HuH-7.5 (cell line): ENCODE results near the gene CEBPG.

Experiments used
- DNase-seq: peaks from one replicate; pipeline ENCODE4 v3.0.0; 2011; ENCODE audit warnings: low spot score

Gene CEBPG

GRCh38 chr19:33406521-33407139, 33.1 kb downstream of the CEBPG start:
- peak; percentile 99 for DNase-seq

- DNase-seq, result no peak
Observed at GRCh38 chr19:33407140-33407551, 33.6 kb downstream of the CEBPG start.

- DNase-seq, result no peak
Observed at GRCh38 chr19:33407716-33408115, 34.2 kb downstream of the CEBPG start.

GRCh38 chr19:33408116-33408515, 34.6 kb downstream of the CEBPG start:
- no peak for DNase-seq

DNA sequence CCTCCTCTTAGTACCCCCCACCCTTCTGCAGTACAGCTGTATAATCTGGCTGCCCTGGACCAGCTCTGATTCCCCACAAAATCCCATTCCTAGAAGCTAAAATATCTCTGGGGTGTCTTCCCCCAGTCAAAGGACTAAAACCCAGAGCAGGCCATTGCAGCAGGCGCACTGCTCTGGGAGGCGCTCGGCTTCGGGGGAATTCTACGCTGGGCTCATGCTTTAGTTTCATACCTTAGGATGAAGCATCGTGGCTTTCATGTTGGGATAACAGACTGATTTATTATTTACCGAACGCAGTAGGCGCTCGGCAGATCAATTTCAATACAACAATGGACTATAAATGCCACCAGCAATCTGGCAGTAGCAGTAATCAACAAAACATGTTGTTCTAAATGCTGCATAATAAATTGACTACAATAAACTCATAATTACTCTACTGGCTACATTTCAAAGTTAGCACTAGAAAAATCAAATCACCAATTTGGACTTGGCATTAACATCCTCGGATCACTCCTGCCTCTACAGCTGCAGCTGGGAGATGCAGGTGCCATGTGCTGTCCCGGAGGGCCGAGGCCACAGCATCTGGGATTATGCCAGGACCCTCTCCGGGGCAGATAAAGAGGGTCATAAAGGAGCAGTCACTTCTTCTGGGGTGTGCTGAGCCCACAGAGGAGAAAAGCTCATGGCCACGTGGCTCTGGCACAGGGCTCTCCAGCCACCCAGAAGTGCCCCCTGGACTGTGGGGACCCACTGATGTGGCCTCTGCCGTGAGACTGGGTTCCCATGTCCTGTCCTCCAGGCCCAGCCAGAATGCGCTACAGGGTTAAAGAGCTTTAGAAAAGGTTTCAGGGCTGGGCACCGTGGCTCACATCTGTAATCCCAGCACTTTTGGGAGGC, 35.3 kb downstream of the CEBPG start:
- DNase-seq, result no peak

DNA sequence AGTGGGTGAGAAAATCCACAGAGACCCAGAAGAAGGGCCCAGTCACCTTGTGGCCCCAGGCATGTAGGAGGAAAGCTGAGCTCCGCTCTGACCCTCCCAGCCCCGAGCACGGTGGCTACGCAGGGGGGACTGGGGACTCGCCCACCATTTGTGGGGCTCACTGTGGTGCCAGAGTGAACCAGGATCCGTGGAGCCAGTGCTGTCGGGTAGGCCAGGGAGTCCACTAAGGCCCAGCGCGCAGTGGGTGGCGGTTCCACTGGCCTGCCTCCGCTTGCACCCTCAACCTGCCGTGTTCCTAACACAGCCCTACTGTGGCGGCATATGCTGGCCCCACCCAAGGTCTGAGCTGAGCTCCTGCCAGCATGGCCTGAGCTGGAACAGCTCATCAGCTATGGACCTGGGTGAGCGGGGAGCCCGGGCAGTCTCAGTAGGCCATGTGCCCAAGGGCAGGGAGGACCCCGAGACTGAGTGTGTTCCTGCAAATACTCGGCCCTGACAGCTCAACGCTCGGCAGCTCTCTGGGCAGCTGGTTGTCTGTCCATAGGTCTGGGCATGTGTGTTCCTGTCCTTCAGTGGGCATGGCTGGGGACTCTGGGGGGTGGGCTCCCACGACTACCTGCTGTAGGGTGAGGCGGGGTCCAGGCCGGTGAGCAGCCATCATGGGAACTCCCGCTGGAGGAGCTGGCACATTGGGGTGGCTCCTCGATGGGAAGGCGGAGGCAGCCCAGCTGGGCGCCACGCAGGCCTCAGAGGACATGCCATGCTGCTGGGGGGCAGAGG, 36.6 kb downstream of the CEBPG start:
- DNase-seq, result no peak

DNA sequence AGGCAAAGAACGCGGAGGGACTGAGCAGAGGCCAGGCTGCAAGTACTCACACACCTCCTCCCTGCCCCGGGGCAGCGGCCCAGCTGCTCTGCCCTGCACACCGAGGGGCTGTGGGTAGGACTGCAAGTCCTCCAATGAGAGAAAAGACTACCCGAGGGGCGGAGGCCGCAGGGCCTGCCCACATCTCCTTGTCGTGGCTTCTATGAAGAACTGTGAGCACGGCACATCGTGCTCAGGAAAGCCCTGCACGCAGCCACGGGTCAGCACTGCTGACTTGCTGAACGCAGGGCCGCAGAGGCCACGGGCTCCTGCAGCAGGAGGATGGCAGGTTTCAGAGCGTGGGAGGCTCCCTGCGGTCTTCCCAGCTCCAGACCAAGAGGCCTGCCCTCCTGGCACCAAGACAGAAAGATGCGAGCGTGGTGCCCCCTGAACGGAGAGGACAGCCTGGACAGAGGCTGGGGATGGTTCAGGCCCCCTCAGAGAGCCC, 37.4 kb downstream of the CEBPG start:
- DNase-seq, result no peak

GRCh38 chr19:33411621-33412180, 38.2 kb downstream of the CEBPG start:
- DNase-seq, result no peak

- DNase-seq, result no peak
Observed at GRCh38 chr19:33412601-33413425, 39.3 kb downstream of the CEBPG start.

- no peak for DNase-seq
Observed at GRCh38 chr19:33413426-33413725, 39.9 kb downstream of the CEBPG start.

DNA sequence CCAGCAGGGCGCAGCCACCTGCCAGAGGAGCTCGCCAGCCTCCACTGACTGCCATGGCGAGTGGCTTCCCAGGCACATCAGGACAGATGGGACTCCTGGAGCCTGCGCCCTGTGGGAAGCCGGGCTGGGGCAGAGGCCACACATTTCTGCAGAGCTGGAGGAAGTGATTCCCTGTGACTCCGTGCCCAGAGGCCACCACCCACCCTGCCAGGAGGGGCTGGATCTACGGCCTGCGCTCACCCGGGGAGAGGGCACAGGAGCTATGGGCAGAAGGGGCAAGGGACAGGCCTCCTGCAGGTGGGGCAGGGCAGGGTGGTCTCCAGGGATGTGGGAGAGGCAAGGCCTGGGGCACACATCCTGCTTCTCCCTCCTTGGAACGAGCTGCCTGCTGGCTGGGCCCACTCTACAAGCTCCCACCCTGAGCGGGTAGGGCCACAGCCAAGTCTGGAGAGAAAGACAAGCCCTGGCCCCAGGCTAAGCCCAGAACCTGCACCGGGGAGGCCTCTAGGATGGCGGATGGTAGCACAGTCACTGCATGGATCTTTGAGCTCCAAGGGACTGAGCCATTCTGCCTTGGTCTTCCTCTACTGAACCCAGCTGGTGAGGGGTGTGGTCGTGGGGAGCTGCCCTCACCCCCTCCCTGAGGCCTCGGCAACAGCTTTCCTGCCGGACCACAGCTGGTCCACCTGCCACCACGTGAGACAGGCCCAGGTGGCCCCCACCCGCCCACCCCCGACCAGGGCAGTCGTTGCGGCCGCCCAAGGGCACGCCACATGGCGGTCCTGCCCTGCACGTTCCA, 40.6 kb downstream of the CEBPG start:
- no peak for DNase-seq

- DNase-seq, result no peak
Observed at GRCh38 chr19:33414667-33415605, 41.4 kb downstream of the CEBPG start.

GRCh38 chr19:33416307-33417215, 43.1 kb downstream of the CEBPG start:
- DNase-seq, result peak; percentile 94

- no peak for DNase-seq
Observed at GRCh38 chr19:33417751-33418150, 44.2 kb downstream of the CEBPG start.

GRCh38 chr19:33418461-33418860, 45.0 kb downstream of the CEBPG start:
- no peak for DNase-seq

DNA sequence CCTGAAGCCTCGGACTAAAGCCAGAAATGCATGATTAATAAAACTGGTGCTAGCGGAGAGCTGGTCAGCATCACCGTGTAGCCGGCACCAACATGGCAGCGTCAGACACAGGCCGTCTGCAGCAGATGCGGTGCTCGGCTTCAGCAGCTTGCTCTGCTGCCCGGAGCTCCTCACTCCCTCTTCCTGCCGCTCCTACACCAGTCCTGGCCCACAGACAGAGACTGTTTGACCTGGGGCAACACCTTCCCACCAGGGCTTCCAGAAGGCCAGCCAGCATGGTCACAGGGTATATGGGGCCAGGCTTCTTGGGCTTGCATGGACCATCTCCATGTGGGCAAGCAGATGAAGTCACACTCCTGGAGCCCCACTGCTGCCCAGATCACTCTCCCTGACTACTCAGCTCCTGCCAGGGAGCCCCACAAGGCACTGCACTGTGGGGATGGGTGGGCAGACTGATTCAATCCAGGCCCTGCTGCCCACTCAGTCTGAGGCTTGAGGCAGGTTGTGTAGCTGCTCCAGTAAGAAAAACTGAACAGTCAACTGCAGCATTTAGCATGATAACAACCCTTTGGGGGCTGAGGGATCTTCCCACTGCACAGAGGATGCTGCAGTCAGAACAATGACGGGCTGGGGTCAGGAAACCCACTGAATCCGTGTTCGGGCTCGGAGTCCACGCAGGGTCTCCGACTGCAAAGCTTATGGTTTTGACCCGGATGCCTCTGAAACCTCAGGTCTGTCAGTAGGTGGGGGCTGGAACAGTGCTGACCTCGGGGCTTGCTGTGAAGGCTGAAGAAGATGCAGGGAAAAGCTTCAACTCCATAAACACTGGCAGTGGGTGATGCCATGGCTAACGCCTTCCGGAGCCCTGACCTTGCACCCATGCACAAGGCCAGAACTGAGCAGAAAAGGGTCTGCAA, 45.6 kb downstream of the CEBPG start:
- DNase-seq, result no peak

- no peak for DNase-seq
Observed at GRCh38 chr19:33419788-33420130, 46.2 kb downstream of the CEBPG start.

DNA sequence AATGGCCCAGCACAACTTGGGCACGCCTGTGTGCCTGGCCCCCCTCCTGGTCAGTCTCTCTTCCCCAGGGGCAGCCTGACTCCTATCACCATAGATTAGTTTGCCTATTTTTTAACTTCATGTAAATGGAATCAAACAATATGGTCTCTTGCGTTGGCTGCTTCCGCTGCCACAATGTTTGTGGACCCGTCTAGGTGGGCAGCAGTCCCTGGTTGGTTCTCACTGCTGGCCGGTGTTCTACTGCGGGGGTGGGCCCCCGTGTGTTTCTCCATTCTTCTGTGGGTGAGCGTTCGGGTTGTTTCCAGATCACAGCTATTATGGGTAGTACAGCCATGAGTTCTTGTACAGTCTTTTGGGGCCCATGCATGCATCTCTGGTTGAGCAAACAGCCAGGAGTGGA, 47.3 kb downstream of the CEBPG start:
- DNase-seq, result no peak
